Spleen (tissue), 7 donors: ENCODE results near the gene ZNF512B.

ENCODE experiments used
- CTCF ChIP-seq, 11 experiments: fragments of 200-600 bp in 7 of 11; fragments of 450-650 bp in 4 of 11; sonication (generic) in 4 of 11; IDR thresholded peaks in 8 of 11; conservative IDR thresholded peaks in 3 of 11; 1 replicate in 7 of 11; 2 replicates in 4 of 11; pipeline versions ENCODE4 v1.4.0 to v1.8.0; 2016 to 2021; ENCODE audit warnings: antibody characterized with exemption in 11 of 11, inconsistent platforms in 4 of 11, mild to moderate bottlenecking in 1 of 11
- POLR2A ChIP-seq, 3 donors: fragments of 450-650 bp; IDR thresholded peaks; one replicate each; pipeline ENCODE4 v1.5.1; 2017; ENCODE audit warnings: antibody characterized with exemption in 3 of 3, mild to moderate bottlenecking in 1 of 3
- donor health status: DM: no; HTN: no; CAD: no; lungs with moderate emphysema.
- donor health status: DM: no; HTN: no; CAD: no.
- donor health status: DM: no; HTN: no; CAD: no.

GRCh38 chr20:63967330-63968135, 2.2 kb downstream of the ZNF512B start:
- no peak for TF ChIP-seq CTCF (IDR thresholded peaks at IDR 0.05 in 8 of 11, conservative IDR thresholded peaks at IDR 0.05 in 3 of 11)
- no peak for TF ChIP-seq POLR2A (IDR thresholded peaks at IDR 0.05)
